Thoracic aorta (tissue), 2 donors: ENCODE data around the gene LCE3C. TPM values are rescaled to one million over a fixed set of nuclear protein-coding genes. Genes with fewer than 3 reads are reported as not detected.

Source experiments
- ATAC-seq: fragments of 150-250 bp; one replicate; pipeline ENCODE4 v1.8.0; 2017; ENCODE audit warnings: low read depth; ENCODE audit not compliant: insufficient number of reproducible peaks, low FRiP score
- DNase-seq: peaks from one replicate; pipeline ENCODE4 v3.0.0-alpha.2; 2020; ENCODE audit warnings: low spot score
- H3K27ac ChIP-seq, 2 donors: fragments of 200-600 bp; sonication (generic); 1 replicate in 1 of 2; 2 replicates in 1 of 2; pipeline ENCODE4 v1.5.1; 2016; ENCODE audit warnings: mild to moderate bottlenecking in 2 of 2, moderate library complexity in 2 of 2
- H3K27me3 ChIP-seq: fragments of 200-600 bp; sonication (generic); replicated peaks from 2 replicates; pipeline ENCODE4 v1.6.0; 2016; ENCODE audit warnings: mild to moderate bottlenecking; ENCODE audit not compliant: insufficient read depth
- H3K36me3 ChIP-seq: fragments of 200-600 bp; sonication (generic); one replicate; pipeline ENCODE4 v1.5.1; 2016
- H3K4me1 ChIP-seq, 2 donors: fragments of 200-600 bp; sonication (generic); 1 replicate in 1 of 2; 2 replicates in 1 of 2; pipeline versions ENCODE4 v1.5.1 to v1.6.0; 2016; ENCODE audit warnings: low read depth in 2 of 2, mild to moderate bottlenecking in 1 of 2; ENCODE audit not compliant: control insufficient read depth in 1 of 2
- H3K4me3 ChIP-seq: fragments of 200-600 bp; sonication (generic); 2 replicates; pipeline ENCODE4 v1.5.1; 2016; ENCODE audit warnings: mild to moderate bottlenecking
- H3K9me3 ChIP-seq: fragments of 200-600 bp; sonication (generic); 2 replicates; pipeline ENCODE4 v1.5.1; 2016
- total RNA-seq, 2 donors: library from RNA; depleted of rRNA; stranded (reverse); fragments of >200 nt; gene quantifications; one replicate each; pipeline versions ENCODE4 v1.1.0 to v1.2.3, GENCODE V29; 2016
- TF ChIP-seq, protein P1 (sequence below): fragments of 200-600 bp; sonication (generic); IDR thresholded peaks from one replicate; pipeline ENCODE4 v1.5.1; 2019; ENCODE audit warnings: antibody characterized with exemption

Gene LCE3C
- total RNA-seq, 2 donors from 2014 or later, result not detected

DNA sequence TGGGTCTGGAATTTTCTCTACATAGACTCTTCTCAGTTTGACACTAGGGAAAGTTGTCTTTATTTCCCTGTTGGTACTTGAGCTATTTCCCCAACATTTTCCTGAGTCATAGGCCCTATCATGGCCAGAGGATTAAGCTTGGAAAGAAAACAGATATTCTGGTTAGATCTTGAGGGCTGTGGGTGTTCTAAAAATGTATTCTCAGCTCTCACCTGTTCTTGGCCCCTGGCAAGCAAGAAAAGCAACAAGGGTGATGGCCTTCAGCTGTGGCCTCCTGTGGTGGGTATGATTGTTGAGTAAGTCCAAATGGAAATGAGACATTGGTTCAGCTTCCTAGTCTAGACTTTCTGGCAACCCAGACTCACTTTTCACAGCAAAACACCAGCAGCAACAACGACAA is 40.3 kb downstream of the LCE3C start:
- no peak for DNase-seq
- TF ChIP-seq, protein P1, sequence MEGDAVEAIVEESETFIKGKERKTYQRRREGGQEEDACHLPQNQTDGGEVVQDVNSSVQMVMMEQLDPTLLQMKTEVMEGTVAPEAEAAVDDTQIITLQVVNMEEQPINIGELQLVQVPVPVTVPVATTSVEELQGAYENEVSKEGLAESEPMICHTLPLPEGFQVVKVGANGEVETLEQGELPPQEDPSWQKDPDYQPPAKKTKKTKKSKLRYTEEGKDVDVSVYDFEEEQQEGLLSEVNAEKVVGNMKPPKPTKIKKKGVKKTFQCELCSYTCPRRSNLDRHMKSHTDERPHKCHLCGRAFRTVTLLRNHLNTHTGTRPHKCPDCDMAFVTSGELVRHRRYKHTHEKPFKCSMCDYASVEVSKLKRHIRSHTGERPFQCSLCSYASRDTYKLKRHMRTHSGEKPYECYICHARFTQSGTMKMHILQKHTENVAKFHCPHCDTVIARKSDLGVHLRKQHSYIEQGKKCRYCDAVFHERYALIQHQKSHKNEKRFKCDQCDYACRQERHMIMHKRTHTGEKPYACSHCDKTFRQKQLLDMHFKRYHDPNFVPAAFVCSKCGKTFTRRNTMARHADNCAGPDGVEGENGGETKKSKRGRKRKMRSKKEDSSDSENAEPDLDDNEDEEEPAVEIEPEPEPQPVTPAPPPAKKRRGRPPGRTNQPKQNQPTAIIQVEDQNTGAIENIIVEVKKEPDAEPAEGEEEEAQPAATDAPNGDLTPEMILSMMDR, result no peak
- no peaks in the 10 kb centered on the region for H3K27me3 ChIP-seq

DNA sequence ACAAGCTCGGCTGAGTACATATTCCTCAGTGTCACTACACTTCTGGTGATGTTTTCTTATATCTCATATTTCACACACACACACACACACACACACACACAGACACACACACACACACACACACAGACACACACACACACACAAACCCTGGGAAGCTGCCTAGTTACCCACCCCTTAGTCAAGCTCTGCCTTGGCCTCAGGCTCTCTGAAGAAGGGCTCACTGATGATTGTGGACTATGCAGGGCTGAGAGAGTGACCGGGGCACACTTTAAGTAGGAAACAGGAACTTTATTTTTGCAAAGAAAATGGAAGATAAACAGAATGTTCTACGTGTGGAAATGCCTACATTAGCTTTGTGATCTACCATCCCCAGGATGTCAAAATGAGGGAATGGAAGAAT is 43.9 kb downstream of the LCE3C start:
- no peaks in the 10 kb centered on the region for H3K9me3 ChIP-seq
- H3K4me3 ChIP-seq, result no peak overlapping the region
- H3K27me3 ChIP-seq, result no peaks in the 10 kb centered on the region
- TF ChIP-seq, protein P1, result no peak
- no peak overlapping the region for H3K27ac ChIP-seq
- no peaks in the 10 kb centered on the region for H3K36me3 ChIP-seq
- DNase-seq (no peak), ATAC-seq (no peak)
- H3K4me1 ChIP-seq, result no peaks in the 10 kb centered on the region

More for the DNA sequence above, 40.3 kb downstream of the LCE3C start:
- no peak for ATAC-seq
- H3K4me3 ChIP-seq, result no peak overlapping the region
- H3K9me3 ChIP-seq, result no peaks in the 10 kb centered on the region
- H3K36me3 ChIP-seq, result no peaks in the 10 kb centered on the region
- no peak overlapping the region for H3K27ac ChIP-seq
- no peaks in the 10 kb centered on the region for H3K4me1 ChIP-seq

DNA sequence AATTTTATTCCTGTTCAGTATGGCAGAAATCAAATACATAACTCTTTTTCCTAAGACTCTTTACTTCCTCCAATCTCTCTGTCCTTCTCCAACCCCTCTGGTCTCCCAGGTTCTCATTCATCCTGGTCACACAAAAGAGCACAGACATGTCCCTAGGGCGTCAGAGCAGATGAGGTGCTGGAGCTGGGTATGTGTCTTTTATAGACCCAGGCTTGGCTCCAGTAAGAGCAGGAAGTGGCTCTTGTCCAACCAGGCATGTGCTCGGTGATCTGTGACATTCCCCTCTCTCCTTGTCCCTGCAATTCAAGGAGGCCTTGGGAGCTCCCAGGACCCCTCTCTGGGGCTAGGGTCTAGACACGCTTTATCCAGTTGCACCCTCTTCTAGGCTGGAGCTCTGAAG is 45.1 kb downstream of the LCE3C start:
- H3K27me3 ChIP-seq, result no peaks in the 10 kb centered on the region
- TF ChIP-seq, protein P1, result no peak
- no peak overlapping the region for H3K4me3 ChIP-seq
- no peak overlapping the region for H3K27ac ChIP-seq
- no peaks in the 10 kb centered on the region for H3K36me3 ChIP-seq
- no peaks in the 10 kb centered on the region for H3K4me1 ChIP-seq
- no peak for DNase-seq
- ATAC-seq, result no peak
- no peaks in the 10 kb centered on the region for H3K9me3 ChIP-seq

DNA sequence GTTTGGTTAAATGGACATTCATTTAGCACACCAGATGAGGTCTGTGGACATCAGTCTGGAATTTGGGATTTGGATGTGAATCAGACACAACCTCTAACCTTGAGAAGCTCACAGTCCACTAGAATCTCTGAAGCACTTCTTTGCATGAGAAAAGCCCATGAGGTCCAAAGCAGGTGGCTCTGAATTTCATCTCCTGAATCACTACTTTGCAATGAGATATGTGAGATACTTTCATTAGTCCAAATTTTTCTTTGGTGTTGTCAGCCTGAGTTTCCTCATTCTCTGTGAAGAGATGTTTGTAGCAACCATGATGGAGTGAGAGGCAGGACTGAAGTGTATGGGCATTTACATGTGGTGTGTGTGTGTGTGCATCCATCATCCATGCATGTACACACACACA is 46.6 kb downstream of the LCE3C start:
- no peaks in the 10 kb centered on the region for H3K9me3 ChIP-seq
- H3K4me3 ChIP-seq, result no peak overlapping the region
- no peaks in the 10 kb centered on the region for H3K27me3 ChIP-seq
- no peaks in the 10 kb centered on the region for H3K4me1 ChIP-seq
- no peaks in the 10 kb centered on the region for H3K36me3 ChIP-seq
- H3K27ac ChIP-seq, result no peak overlapping the region
- TF ChIP-seq, protein P1, result no peak
- DNase-seq, result no peak
- no peak for ATAC-seq

Other genes starting within 250 kb of the LCE3C start
- 1 to 10 TPM in 1 of 2 donors, not detected in 1; 2.6 TPM for gene FLG2, start 240.2 kb upstream of the LCE3C start, total RNA-seq
- not detected for gene CRNN, start 186.0 kb upstream of the LCE3C start, total RNA-seq
- gene LCE5A, start 89.4 kb upstream of the LCE3C start, total RNA-seq, result not detected
- not detected for gene CRCT1, start 85.8 kb upstream of the LCE3C start, total RNA-seq
- not detected for gene LCE3E, start 33.5 kb upstream of the LCE3C start, total RNA-seq
- gene LCE3D, start 19.7 kb upstream of the LCE3C start, total RNA-seq, result not detected
- not detected for gene LCE3B, start 13.6 kb downstream of the LCE3C start, total RNA-seq
- gene LCE3A, start 22.9 kb downstream of the LCE3C start, total RNA-seq, result not detected
- not detected for gene LCE2D, start 63.1 kb downstream of the LCE3C start, total RNA-seq
- 1 to 10 TPM in 1 of 2 donors, not detected in 1; 1.8 TPM for gene LCE2C, start 75.0 kb downstream of the LCE3C start, total RNA-seq
- gene LCE2B, start 85.9 kb downstream of the LCE3C start, total RNA-seq, result 1 to 10 TPM in 1 of 2 donors, not detected in 1; 2.4 TPM
- gene LCE2A, start 98.1 kb downstream of the LCE3C start, total RNA-seq, result not detected
- gene LCE4A, start 107.9 kb downstream of the LCE3C start, total RNA-seq, result not detected
- under 1 TPM in 1 of 2 donors, not detected in 1; 0.14 TPM for gene KPRP, start 157.8 kb downstream of the LCE3C start, total RNA-seq
- gene LCE1F, start 174.9 kb downstream of the LCE3C start, total RNA-seq, result not detected
- gene LCE1E, start 186.0 kb downstream of the LCE3C start, total RNA-seq, result not detected
- gene LCE1D, start 196.5 kb downstream of the LCE3C start, total RNA-seq, result not detected
- 1 to 10 TPM in 1 of 2 donors, not detected in 1; 2.8 TPM for gene LCE1C, start 206.4 kb downstream of the LCE3C start, total RNA-seq
- not detected for gene LCE1B, start 211.7 kb downstream of the LCE3C start, total RNA-seq
- not detected for gene LCE1A, start 227.2 kb downstream of the LCE3C start, total RNA-seq
- not detected for gene LCE6A, start 242.6 kb downstream of the LCE3C start, total RNA-seq